Inflammatory macrophage treated with lipopolysaccharide for 4 hours (primary cell): ENCODE measurements around the gene SMPD3.
A peak's percentile ranks its signal among the peaks of the same experiment; 100 is the strongest.

Experiments used
- DNase-seq: peaks from one replicate; pipeline ENCODE4 v3.0.0-alpha.2; 2020

SMPD3 gene

GRCh38 chr16:68379472-68380347 is 68.6 kb downstream of the SMPD3 start:
- no peak for DNase-seq

- DNase-seq: peak; percentile 31
Measured at GRCh38 chr16:68378436-68379415, 69.6 kb downstream of the SMPD3 start.

DNA sequence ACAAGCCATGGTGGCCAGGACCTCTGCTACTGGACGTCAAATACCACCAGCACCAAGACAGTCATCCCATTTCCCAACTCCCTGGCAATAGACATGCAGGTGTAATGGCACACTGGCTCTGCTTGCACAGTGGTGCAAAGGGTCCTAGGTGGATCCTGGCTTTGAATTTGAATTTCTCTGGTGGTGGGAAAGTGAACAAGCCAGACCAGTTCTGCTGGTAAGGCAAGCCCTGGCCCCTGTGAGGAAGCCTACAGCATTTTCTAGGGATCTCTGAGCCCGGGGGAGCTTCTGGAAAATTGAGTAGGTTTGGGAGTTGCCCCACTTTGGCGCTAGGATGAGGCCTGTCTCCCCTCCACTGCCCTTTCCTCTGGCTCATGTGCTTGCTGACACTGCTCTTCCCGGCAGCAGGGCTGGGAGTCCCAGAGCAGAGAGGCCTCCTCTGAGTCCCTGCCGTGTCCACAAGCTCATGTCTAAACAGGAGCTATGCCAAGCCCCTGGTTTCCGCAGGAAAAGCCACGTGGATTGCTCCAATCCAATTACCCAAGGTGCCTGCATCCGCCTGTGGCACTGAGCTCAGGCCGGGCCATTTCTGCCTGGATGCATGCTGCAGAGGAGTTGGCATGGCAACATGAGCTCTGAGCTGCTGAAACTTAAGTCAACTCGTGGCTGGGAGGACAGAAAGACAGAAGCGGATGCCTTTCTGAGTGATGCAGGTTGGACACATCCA is 70.5 kb downstream of the SMPD3 start:
- DNase-seq: no peak

- DNase-seq: no peak
Measured at GRCh38 chr16:68377221-68377620, 71.1 kb downstream of the SMPD3 start.

DNA sequence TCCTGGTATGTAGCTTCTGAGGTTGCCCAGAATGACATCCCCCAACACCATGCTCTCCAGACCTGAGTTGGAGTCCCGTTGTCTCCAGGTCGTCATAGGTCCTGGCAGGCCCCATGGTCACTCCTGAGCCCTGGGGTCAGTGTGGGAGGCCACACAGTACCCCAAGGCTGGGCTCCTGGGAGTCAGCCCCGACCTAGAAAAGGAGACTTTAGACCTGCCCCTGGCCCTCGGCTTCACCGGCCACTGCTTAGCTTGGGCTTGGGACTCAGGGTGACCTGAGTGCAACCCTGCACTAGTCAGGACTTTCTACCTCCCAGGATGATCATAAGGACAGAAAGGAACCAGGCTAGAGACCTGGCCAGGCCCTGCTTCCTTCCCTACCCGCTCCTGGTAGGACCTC is 71.7 kb downstream of the SMPD3 start:
- DNase-seq: no peak

GRCh38 chr16:68375801-68376536 is 72.3 kb downstream of the SMPD3 start:
- no peak for DNase-seq

DNA sequence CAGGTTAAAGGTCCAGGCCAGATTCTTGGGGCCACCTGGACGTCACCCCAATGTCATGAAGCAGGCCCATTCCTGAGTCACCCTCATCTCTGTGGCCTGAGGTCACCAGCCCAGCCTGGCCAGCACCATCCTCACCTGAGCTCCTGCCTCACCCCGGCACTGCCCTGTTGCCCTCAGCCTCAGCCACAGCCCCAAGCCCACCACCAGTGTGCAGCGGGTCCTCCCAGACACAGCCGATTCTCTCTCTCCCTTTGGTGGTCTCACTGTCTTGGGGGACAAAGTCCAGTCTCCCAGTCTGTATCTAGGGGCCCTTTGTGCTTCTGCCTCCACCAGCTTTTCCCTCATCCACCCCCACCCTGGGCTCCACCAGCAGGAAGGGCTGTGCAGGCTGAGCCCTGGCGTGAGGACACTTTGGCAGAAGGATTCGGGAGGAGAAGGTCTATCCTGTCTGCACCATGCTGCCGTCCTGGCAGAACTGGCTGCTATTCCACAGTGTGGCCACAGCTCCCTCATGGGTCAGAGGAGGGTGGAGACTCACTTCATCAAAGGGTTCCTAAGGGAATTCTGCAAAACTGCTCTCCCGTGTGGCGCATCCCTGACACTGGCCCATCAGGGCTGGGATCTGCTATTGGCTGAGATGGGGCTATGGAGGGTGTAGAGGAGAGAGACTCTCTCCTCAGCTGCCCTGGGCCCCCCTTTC is 73.2 kb downstream of the SMPD3 start:
- DNase-seq: no peak

DNA sequence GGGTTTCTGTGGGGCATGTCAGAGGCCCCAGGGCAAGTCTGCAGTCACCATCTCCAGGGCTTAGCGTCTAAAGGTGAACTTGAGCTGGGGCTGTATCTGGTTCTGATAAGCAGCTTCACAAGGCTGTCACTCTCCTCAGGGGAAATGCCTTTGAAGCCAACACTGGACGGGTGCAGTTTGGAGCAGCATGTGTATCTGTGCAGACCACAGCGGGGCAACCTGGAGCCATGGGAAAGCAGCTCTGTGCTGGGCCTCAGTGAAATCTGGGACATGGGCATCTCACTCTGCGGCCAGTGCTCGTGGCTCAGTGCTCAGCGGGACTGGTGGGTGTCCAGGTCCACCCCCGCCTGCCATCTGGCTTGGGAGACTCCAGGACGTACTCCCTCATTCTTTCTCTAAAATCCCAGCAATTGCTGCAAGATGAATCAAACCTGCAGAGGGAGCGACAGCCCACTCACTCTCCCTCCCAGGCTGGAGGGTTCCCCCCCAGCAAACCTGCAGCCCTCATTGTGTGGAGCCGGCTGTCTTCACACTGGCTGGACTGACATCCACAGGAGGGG is 74.0 kb downstream of the SMPD3 start:
- no peak for DNase-seq

DNA sequence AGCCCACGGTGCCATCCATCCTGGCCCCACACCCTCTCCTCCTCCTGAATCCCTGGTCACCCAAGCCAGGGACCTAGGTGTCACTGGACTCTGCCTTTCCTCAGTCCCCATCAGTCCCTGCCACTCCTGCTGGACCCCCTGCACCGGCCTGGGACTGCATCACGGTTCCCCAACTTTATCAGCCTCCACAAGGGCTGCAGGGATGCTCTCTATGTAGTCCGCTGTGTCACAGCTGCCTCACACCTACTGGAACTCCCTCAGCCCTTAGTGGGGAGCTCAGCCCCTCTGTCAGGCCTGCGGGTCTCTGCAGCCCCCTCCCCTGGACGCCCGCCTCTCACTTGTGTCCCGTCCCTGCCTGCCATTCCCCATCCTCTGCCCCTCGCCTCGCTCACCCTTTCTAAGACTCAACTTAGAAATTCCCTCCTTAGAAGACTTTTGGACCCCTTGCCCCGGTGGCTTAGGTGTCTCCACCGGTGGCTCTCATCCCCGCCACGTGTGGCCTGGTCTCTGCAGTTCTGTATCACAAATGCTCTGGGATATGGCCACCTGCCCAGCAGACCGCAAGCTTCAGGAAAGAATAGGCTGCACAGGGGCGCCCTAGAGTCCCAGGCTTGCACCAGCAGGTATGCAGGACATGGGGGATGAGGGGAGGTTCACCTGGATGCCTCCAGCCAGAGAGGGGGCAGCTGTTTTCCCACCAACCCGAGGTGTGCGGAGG is 74.6 kb downstream of the SMPD3 start:
- DNase-seq: no peak

GRCh38 chr16:68372806-68373205 is 75.5 kb downstream of the SMPD3 start:
- no peak for DNase-seq

DNA sequence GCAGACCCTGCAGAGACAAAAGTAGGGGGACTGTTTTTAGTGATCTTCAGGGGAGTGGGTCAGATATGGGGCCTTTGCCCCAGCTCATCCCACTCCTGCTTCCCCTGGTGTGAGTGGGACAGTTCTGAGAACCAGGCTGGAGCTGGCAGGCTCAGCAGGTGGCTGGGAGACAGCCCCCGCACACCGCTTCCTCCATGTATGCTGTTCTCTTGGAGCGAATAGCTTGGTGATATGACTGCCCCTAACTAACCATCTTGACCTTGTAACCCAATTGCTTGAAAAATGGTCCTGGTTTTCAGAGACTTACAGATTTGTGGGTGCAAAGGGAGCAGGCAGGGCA is 76.0 kb downstream of the SMPD3 start:
- DNase-seq: no peak

- DNase-seq: no peak
Measured at GRCh38 chr16:68371706-68372380, 76.5 kb downstream of the SMPD3 start.

GRCh38 chr16:68371276-68371651 is 77.0 kb downstream of the SMPD3 start:
- DNase-seq: no peak

DNA sequence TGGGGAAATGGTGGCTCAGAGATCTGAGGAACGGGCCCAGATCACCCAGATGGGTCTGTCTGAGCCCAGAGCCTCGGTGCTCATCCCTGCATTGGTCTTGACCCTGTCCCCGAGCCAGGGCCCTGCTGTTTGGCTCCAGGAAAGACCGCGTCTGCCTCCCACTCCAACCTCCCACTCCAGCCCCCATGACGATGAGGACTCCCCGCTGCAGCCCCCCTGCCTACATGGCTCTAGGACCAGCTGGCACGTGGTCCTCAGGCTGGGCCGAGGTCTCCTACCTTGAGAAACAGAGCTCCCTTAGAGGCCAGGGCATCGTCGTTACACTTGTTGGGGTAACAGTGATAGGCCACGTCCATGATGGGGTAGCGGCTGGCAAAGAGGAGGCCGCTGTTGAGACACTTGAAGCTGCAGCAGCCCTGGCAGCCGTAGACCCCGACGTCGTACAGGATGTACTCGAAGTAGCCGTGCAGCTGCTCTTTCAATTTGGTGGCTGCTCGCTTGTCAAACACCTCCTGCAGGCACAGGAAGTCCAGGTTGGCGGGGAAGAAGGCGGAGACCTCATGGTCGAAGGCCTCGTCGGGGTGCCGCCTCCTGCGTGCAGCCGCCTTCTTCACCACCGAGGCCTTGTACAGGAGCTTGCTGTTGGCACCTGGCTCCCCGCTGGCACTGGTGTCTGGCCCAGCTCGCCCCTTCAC is 77.6 kb downstream of the SMPD3 start:
- DNase-seq: no peak

DNA sequence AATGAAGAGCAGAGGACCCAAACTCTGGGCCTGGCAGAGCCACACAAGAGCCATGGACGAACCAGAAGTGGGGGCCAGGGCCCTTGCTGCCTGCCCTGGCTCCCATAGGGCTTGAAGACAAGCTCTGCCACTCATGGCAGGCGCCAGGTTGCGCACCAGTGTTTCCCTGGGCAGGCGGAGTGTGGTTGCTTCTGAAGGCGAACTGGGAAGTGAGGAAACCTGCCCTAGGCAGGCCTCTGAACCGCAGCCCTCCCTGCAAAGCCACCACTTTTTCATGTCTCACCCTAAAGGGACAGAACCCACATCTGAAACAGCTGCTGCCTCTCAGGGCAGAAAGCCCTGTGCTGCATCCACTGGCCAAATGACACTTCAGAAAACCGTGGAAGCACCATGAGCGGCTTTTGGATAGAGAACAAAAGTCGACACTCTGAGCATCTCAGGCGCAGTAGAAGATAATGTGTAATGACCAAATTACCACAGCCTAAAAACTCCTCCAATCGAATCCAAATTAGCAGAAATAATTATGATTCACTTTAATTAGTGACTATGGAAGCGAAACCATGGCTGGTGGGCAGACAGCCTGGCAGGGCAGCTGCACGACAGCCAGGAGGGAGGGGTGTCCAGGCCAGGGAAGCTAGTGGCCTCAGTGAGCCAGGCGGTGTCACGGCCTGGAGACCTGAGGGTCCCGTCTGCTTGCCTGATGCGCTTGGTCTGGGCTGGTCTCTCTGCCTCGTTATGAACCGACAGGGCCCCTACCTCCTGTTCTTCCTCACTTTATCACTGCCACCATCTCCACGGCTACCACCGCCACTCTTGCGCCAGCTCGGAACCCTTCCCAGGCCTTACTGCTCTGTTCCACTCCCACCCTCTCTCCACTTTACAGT is 78.4 kb downstream of the SMPD3 start:
- peak; percentile 14 for DNase-seq

DNA sequence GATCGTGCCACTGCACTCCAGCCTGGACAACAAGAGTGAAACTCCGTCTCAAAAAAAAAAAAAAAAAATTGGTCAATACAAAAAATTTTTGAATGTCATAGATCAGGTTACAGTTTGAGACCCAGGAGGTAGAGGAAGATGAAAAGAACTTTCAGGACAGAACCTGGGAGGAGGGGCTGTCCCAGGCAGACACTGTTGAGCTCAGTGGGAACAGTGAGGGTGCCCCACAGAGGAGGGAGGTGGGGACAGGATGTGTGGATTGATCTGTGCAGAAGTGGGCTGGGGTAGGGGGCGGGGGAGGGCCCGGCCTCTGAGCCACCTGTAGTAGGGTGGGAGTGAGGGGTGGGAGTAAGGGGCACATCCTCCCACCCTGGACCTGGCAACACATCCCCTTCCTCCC is 79.1 kb downstream of the SMPD3 start:
- DNase-seq: no peak

- DNase-seq: no peak
Measured at GRCh38 chr16:68368301-68368888, 79.9 kb downstream of the SMPD3 start.

DNA sequence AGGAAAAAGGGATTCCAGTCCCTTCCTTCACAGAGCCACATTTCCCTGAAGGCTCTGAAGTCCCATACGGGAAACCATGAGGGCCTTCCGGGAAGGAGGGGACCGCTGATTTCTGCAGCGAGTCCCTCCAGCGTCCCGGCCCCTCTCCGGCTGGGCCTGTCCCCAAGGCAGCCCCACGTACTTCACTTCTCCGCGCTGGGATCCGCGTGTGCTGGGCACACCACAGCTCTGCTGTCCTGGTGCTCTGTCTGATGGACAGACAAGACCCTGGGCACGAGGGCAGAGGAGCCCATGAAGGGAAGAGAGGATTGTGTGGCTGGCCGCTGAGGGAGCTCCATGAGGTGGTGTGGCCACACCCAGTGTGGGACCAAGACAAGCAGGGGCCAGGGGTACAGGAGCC is 80.4 kb downstream of the SMPD3 start:
- no peak for DNase-seq
